SK-N-SH (cell line): Measurements from ENCODE around the gene NTS. TPM values are rescaled to one million over a fixed set of nuclear protein-coding genes. Genes with fewer than 3 reads are reported as not detected.

ENCODE experiments used
- CTCF ChIA-PET: fragments of 300-600, 350-600 bp; formaldehyde crosslinking; extraction: SDS; loops from one replicate; lab custom pipeline; 2021; lab: Yijun Ruan, JAX
- POLR2A ChIA-PET: fragments of 350-600 bp; sonication (Branson Sonifier 250); formaldehyde crosslinking; extraction: SDS; loops from one replicate; lab custom pipeline; 2020; ENCODE audit warnings: antibody characterized with exemption, inconsistent platforms; lab: Yijun Ruan, JAX
- DNase-seq: peaks from one replicate; pipeline ENCODE4 v3.0.0; 2012
- H2AFZ ChIP-seq: fragments of 200-600 bp; sonication (generic); 2 replicates; pipeline ENCODE4 v1.8.1; 2016; ENCODE audit warnings: antibody characterized with exemption, mild to moderate bottlenecking, low read depth
- H3F3A ChIP-seq: fragments of 200-600 bp; sonication (generic); replicated peaks from 2 replicates; pipeline ENCODE3; 2016; ENCODE audit warnings: antibody characterized with exemption, mild to moderate bottlenecking; ENCODE audit not compliant: insufficient read depth
- H3K27ac ChIP-seq, 2 experiments: fragments of 200-500 bp in 1 of 2; fragments of 200-600 bp in 1 of 2; sonication (Bioruptor generic) in 1 of 2; sonication (generic), shearing (Covaris generic) in 1 of 2; 2 replicates each; pipeline versions ENCODE4 v1.5.1 to v1.6.1; 2014 to 2016; ENCODE audit warnings: low read depth in 2 of 2, inconsistent platforms in 1 of 2, low read length in 1 of 2, mild to moderate bottlenecking in 1 of 2, mixed read lengths in 1 of 2
- H3K27me3 ChIP-seq: fragments of 200-600 bp; sonication (generic), shearing (Covaris generic); 2 replicates; pipeline ENCODE4 v1.6.1; 2016; ENCODE audit warnings: mixed run types; ENCODE audit not compliant: insufficient read depth
- H3K36me3 ChIP-seq, 2 experiments: fragments of 200-500 bp in 1 of 2; fragments of 200-600 bp in 1 of 2; sonication (Bioruptor generic) in 1 of 2; sonication (generic) in 1 of 2; replicated peaks in 1 of 2; 2 replicates each; pipeline versions ENCODE3 to v1.5.1; 2014 to 2016; ENCODE audit warnings: low read length in 1 of 2, mild to moderate bottlenecking in 1 of 2; ENCODE audit not compliant: insufficient read depth in 2 of 2, control insufficient read depth in 1 of 2
- H3K4me1 ChIP-seq, 2 experiments: fragments of 200-500 bp in 1 of 2; fragments of 200-600 bp in 1 of 2; sonication (Bioruptor generic) in 1 of 2; sonication (generic), shearing (Covaris generic) in 1 of 2; 2 replicates each; pipeline versions ENCODE4 v1.5.1 to v1.6.1; 2014 to 2016; ENCODE audit warnings: low read depth in 1 of 2, low read length in 1 of 2, mixed run types in 1 of 2; ENCODE audit not compliant: insufficient read depth in 2 of 2, control insufficient read depth in 1 of 2
- H3K4me2 ChIP-seq: fragments of 200-600 bp; sonication (generic), shearing (Covaris generic); 2 replicates; pipeline ENCODE4 v1.6.1; 2017; ENCODE audit warnings: mixed run types
- H3K4me3 ChIP-seq, 2 experiments: fragments of 200-500 bp in 1 of 2; fragments of 200-600 bp in 1 of 2; sonication (Bioruptor generic) in 1 of 2; sonication (generic), shearing (Covaris generic) in 1 of 2; 2 replicates each; pipeline versions ENCODE4 v1.5.1 to v1.8.1; 2014 to 2016; ENCODE audit warnings: low read depth in 2 of 2, inconsistent platforms in 1 of 2, low read length in 1 of 2, mild to moderate bottlenecking in 1 of 2, mixed read lengths in 1 of 2, moderate library complexity in 1 of 2
- H3K79me2 ChIP-seq: fragments of 200-600 bp; sonication (generic); 2 replicates; pipeline ENCODE4 v1.8.1; 2017; ENCODE audit warnings: mild to moderate bottlenecking; ENCODE audit not compliant: insufficient read depth
- H3K9ac ChIP-seq: fragments of 200-600 bp; sonication (generic); 2 replicates; pipeline ENCODE4 v1.6.1; 2017; ENCODE audit warnings: mixed run types
- H3K9me2 ChIP-seq: fragments of 200-600 bp; sonication (generic); 2 replicates; pipeline ENCODE4 v1.6.1; 2017; ENCODE audit warnings: mixed run types
- H3K9me3 ChIP-seq: fragments of 200-600 bp; sonication (generic); 2 replicates; pipeline ENCODE4 v1.6.1; 2017; ENCODE audit warnings: mixed run types, mild to moderate bottlenecking, moderate library complexity
- H4K20me1 ChIP-seq: fragments of 200-600 bp; sonication (generic); 2 replicates; pipeline ENCODE4 v1.6.1; 2017; ENCODE audit warnings: mild to moderate bottlenecking, mixed run types; ENCODE audit not compliant: insufficient read depth
- EP300 ChIP-seq, 2 experiments: IDR thresholded peaks; 2 replicates each; pipeline versions ENCODE4 v1.4.0 to v1.6.1; 2012; ENCODE audit warnings: borderline replicate concordance in 1 of 2, low read depth in 1 of 2, low read length in 1 of 2
- FOSL2 ChIP-seq: IDR thresholded peaks from 2 replicates; pipeline ENCODE4 v1.4.0; 2012; ENCODE audit warnings: low read depth, mild to moderate bottlenecking, moderate library complexity, borderline replicate concordance
- FOXM1 ChIP-seq: IDR thresholded peaks from 2 replicates; pipeline ENCODE4 v1.4.0; 2012; ENCODE audit warnings: low read depth, mild to moderate bottlenecking
- GABPA ChIP-seq: IDR thresholded peaks from 2 replicates; pipeline ENCODE4 v1.4.0; 2012; ENCODE audit warnings: low read depth, mild to moderate bottlenecking
- GATA2 ChIP-seq: sonication (generic); formaldehyde crosslinking; IDR thresholded peaks from 2 replicates; pipeline ENCODE4 v1.5.0; 2020; ENCODE audit warnings: mild to moderate bottlenecking, missing genetic modification reagents
- JUND ChIP-seq: IDR thresholded peaks from 2 replicates; pipeline ENCODE4 v1.4.0; 2012
- MEF2A ChIP-seq: IDR thresholded peaks from 2 replicates; pipeline ENCODE4 v1.4.0; 2012; ENCODE audit warnings: low read depth, borderline replicate concordance
- MXI1 ChIP-seq: IDR thresholded peaks from 2 replicates; pipeline ENCODE4 v1.6.1; 2012; ENCODE audit warnings: mild to moderate bottlenecking, low read depth, low read length, improper control_type of control experiment
- NRF1 ChIP-seq: IDR thresholded peaks from 2 replicates; pipeline ENCODE4 v1.6.1; 2012; ENCODE audit warnings: low read depth, mild to moderate bottlenecking, low read length
- RFX5 ChIP-seq: IDR thresholded peaks from 2 replicates; pipeline ENCODE4 v1.6.1; 2012; ENCODE audit warnings: mild to moderate bottlenecking, improper control_type of control experiment, low read length
- RXRA ChIP-seq: IDR thresholded peaks from 2 replicates; pipeline ENCODE4 v1.4.0; 2012; ENCODE audit warnings: low read depth, mild to moderate bottlenecking, borderline replicate concordance
- SIN3A ChIP-seq: IDR thresholded peaks from 2 replicates; pipeline ENCODE4 v1.6.1; 2012; ENCODE audit warnings: low read depth, mild to moderate bottlenecking, low read length, moderate library complexity, borderline replicate concordance
- SMC3 ChIP-seq: IDR thresholded peaks from 2 replicates; pipeline ENCODE4 v1.6.1; 2012; ENCODE audit warnings: low read depth, low read length, improper control_type of control experiment
- TAF1 ChIP-seq: IDR thresholded peaks from 2 replicates; pipeline ENCODE4 v1.6.1; 2012; ENCODE audit warnings: low read depth, mild to moderate bottlenecking, low read length, moderate library complexity, borderline replicate concordance
- TCF12 ChIP-seq: IDR thresholded peaks from 2 replicates; pipeline ENCODE4 v1.4.0; 2012
- TEAD4 ChIP-seq: IDR thresholded peaks from 2 replicates; pipeline ENCODE4 v1.4.0; 2012; ENCODE audit warnings: mild to moderate bottlenecking, borderline replicate concordance; ENCODE audit not compliant: insufficient read depth
- USF1 ChIP-seq: IDR thresholded peaks from 2 replicates; pipeline ENCODE4 v1.4.0; 2012; ENCODE audit warnings: low read depth, borderline replicate concordance
- YY1 ChIP-seq: IDR thresholded peaks from 2 replicates; pipeline ENCODE4 v1.4.0; 2012; ENCODE audit warnings: low read depth, mild to moderate bottlenecking
- ZBTB33 ChIP-seq: IDR thresholded peaks from 2 replicates; pipeline ENCODE4 v1.4.0; 2012; ENCODE audit warnings: low read depth, borderline replicate concordance
- WGBS: methylation state at CpG from one replicate; pipeline ENCODE4 v1.1.6; 2017; ENCODE audit warnings: low lambda C conversion rate; 5-methylcytosine and 5-hydroxymethylcytosine counted together
- polyA plus RNA-seq, 3 experiments: library from polyadenylated mRNA; depleted of rRNA; stranded (reverse); fragments of >200 nt; gene quantifications; 2 replicates each; pipeline ENCODE4 v1.2.3, GENCODE V29; 2012

The NTS gene
- polyA plus RNA-seq, 1 of the 3 experiments (the other 2 are of a cell fraction), result 31.2 TPM

GRCh38 chr12:85831327-85831990 lies 42.6 kb upstream of the NTS start:
- Histone ChIP-seq H3K4me2 (no peak overlapping the region), H3K27me3 (no peaks in the 10 kb centered on the region), H2AFZ (no peak overlapping the region), H3F3A (peaks cover 4% of the 10 kb centered on the region), H3K9me3 (no peaks in the 10 kb centered on the region), H3K4me3 (no peak overlapping the region), H3K36me3 (no peaks in the 10 kb centered on the region), H3K4me1 (peaks cover 0 to 10% of the 10 kb centered on the region in 2 experiments; a peak in 2 of 4 replicates), H3K27ac (no peak overlapping the region), H3K9ac (no peak overlapping the region), H3K9me2 (no peaks in the 10 kb centered on the region), H4K20me1 (no peaks in the 10 kb centered on the region), H3K79me2 (no peaks in the 10 kb centered on the region)
- WGBS, result 67% methylated on average over 2 of the region's 2 CpGs
- TF ChIP-seq GATA2 (CRISPR knock-in tag) (no peak), USF1 (no peak), SMC3 (no peak), FOXM1 (no peak), MXI1 (no peak), TCF12 (no peak), YY1 (no peak), EP300 (IDR thresholded peaks at IDR 0.05; ENCODE audit: borderline replicate concordance in 1 of 2, low read depth in 1 of 2, low read length in 1 of 2) (no peak), SIN3A (no peak), TEAD4 (no peak), FOSL2 (no peak)
- ChIA-PET CTCF (interaction anchor here (0.8 kb wide), 1 partner anchor 36 kb away, joined by 3 read pairs; no protein-coding TSS in a partner anchor), POLR2A (no interaction called here)
- DNase-seq, result no peak

GRCh38 chr12:85833579-85833978 lies 40.5 kb upstream of the NTS start:
- no peak overlapping the region for H3K4me2 ChIP-seq
- DNase-seq, result no peak
- CTCF ChIA-PET, result no interaction called here

More at GRCh38 chr12:85833579-85833978, 40.5 kb upstream of the NTS start:
- Histone ChIP-seq H3K27ac (no peak overlapping the region), H3K27me3 (no peaks in the 10 kb centered on the region), H4K20me1 (no peaks in the 10 kb centered on the region), H2AFZ (no peak overlapping the region), H3F3A (peaks cover 4% of the 10 kb centered on the region), H3K36me3 (no peaks in the 10 kb centered on the region), H3K4me1 (peaks cover 0 to 10% of the 10 kb centered on the region in 2 experiments; a peak in 2 of 4 replicates), H3K9ac (no peak overlapping the region), H3K79me2 (no peaks in the 10 kb centered on the region), H3K9me3 (no peaks in the 10 kb centered on the region), H3K4me3 (no peak overlapping the region), H3K9me2 (no peaks in the 10 kb centered on the region)
- TF ChIP-seq TAF1, result no peak
- TF ChIP-seq USF1, result no peak
- TF ChIP-seq ZBTB33, result no peak
- TF ChIP-seq RFX5, result no peak
- no peak for TF ChIP-seq RXRA
- TF ChIP-seq JUND, result no peak
- no peak for TF ChIP-seq GABPA
- no peak for TF ChIP-seq FOSL2
- no peak for TF ChIP-seq YY1
- no peak for TF ChIP-seq NRF1
- TF ChIP-seq MEF2A, result no peak
- POLR2A ChIA-PET, result no interaction called here
